C4-2B (cell line): ENCODE data around the gene ZNF793.

Experiments
- CTCF ChIP-seq: fragments of 450-650 bp; conservative IDR thresholded peaks from 2 replicates; pipeline ENCODE4 v1.5.1; 2017; ENCODE audit warnings: mild to moderate bottlenecking
- ZFX ChIP-seq: fragments of 450-650 bp; IDR thresholded peaks from 2 replicates; pipeline ENCODE4 v1.6.1; 2017

- peak; percentile 63 for TF ChIP-seq CTCF
- no peak for TF ChIP-seq ZFX
Measured at GRCh38 chr19:37551129-37551993, 44.6 kb downstream of the ZNF793 start.
